NCI-H510A treated with DMSO at 0.1 percent for 48 hours (cell line): ENCODE measurements around the gene ARG1.
"Not testable (repeated sequence)": the region's sequence is repeated elsewhere in the genome, so short reads cannot be mapped to it uniquely, and the experiment has no call there.

Experiments
- DNase-seq: peaks from one replicate; lab custom pipeline; 2025; lab: John Stamatoyannopoulos, UW

The ARG1 gene

DNA sequence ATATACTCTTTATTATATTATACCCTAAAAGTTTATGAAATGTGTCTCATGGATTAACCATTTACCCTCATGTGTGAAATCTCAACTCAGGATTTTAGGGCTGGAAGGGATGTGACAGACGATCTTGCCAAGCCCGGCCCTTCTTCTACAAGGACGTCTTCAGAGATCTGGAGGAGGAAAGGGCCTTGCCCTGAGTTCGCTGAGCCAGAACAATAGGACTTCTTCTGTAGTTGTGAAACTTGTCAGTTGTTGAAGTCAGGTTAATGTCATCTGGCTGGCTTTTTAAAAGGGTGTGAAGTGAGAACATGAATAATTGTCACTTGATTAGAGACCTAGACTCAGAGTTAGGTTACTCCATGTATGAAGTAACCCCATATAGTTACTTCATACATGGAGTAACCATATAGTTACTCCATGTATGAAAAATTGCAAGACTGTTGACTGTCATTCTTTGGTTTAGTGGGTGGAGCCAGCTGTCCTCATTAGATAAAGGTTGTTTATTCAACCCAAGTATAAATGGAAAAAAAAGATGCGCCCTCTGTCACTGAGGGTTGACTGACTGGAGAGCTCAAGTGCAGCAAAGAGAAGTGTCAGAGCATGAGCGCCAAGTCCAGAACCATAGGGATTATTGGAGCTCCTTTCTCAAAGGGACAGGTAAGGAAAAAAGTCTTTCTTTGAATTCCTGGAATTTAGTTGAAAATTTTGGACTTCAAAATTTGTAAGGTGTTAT, at the start of gene ARG1:
Gene ARG1 (plus strand): TSS at position 541 of the 730 bp plus-strand sequence. CDS start 57 bp downstream, at position 598.
- DNase-seq: no peak

DNA sequence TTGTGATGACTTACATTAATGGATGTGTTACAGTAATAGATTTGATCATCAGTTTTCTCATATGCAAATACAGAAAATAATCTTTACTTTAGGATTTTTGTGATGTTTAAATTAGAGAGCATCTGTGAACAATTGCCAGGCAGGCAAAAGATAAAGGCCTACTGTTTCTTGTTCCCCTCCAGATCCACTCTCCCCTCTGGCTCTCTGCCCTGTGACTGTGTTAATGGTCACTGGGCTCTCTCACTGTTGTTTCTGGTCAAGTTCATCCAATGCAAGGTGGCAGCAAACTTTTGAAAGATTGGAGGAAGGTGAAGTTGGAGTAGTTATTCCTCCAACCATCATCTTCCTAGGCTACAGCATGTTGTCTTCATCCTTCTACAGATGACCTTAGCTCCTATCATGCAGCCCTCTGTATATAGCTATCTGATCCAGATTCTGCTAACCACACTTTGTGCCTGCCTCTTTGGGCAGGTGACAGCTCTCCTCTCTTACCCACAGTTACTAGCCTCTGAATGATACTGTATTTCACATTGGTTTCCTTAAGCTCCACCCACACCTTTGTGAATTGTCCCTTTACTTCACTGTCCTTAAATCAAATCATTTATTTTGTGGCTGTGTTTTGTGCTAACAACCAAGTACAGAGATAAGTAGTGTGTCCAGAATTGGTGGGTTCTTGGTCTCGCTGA, 48.9 kb upstream of the ARG1 start:
- DNase-seq: no peak

DNA sequence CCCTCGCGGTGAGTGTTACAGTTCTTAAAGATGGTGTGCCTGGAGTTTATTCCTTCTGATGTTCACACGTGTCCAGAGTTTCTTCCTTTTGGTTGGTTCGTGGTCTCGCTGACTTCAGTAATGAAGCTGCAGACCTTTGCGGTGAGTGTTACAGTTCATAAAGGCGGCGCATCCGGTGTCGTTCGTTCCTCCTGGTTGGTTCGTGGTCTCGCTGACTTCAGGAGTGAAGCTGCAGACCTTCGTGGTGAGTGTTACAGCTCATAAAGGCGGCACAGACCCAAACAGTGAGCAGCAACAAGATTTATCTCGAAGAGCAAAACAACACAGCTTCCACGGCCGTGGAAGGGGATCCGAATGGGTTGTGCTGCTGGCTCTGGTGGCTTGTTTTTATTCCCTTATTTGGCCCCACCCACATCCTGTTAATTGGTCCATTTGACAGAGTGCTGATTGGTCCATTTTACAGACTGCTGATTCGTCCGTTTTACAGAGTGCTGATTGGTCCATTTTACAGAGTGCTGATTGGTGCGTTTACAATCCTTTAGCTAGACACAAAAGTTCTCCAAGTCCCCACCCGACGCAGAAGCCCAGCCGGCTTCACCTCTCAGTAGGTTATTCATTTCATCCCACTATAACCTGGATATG, 48.2 kb upstream of the ARG1 start:
- DNase-seq: no peak

DNA sequence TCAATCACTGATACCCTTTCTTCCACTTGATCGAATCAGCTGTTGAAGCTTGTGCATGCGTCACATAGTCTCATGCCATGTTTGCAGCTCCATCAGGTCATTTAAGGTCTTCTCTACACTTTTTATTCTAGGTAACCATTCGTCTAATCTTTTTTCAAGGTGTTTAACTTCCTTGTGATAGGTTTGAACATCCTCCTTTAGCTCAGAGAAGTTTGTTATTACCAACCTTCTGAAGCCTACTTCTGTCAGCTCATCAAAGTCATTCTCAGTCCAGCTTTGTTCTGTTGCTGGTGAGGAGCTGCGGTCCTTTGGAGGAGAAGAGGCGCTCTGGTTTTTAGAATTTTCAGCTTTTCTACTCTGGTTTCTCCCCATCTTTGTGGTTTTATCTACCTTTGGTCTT, 42.1 kb upstream of the ARG1 start:
- DNase-seq: not testable (repeated sequence)

DNA sequence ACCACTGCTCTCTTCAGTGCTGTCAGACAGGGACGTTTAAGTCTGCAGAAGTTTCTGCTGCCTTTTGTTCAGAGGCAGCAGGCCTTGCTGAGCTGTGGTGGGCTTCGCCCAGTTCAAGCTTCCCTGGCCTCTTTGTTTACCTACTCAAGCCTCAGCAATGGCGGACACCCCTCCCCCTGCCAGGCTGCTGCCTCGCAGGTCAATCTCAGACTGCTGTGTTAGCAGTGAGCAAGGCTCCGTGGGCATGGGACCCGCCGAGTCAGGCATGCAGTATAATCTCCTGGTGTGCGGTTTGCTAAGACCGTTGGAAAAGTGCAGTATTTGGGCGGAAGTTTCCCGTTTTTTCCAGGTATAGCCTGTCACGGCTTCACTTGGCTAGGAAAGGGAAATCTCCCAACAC, 41.3 kb upstream of the ARG1 start:
- not testable (repeated sequence) for DNase-seq

DNA sequence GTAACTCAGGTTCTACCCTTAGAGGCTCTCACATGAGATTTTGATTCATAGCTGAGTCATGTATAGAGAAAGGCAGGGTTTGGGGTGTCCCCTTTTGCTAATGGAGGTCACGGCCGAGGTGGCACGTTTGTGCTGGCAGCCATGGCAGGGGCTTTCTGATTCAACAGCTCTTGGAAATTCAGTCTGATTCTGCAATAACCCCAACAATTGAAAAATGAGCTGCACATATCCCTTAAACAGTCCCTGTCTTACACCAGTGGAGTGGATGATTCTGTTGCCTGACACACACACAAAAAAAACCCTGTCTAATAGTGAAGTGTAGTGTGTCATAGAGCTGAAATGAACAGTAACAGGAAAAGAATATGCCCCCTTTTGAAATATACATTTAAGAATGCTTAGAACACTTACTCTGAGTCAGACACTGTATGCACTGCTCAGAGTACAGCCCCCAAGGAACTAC, 40.4 kb upstream of the ARG1 start:
- DNase-seq: no peak

DNA sequence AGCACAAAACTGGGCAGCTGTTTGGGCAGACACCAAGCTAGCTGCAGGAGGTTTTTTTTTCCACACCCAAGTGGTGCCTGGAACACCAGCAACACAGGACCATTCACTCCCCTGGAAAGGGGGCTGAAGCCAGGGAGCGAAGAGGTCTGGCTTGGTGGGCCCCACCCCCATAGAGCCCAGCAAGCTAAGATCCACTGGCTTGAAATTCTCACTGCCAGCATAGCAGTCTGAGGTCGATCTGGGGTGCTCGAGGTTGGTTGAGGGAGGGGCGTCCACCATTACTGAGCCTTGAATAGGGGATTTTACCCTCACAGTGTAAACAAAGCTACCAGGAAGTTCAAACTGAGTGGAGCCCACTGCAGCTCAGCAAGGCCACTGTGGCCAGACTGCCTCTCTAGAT, 34.4 kb upstream of the ARG1 start:
- DNase-seq: not testable (repeated sequence)

DNA sequence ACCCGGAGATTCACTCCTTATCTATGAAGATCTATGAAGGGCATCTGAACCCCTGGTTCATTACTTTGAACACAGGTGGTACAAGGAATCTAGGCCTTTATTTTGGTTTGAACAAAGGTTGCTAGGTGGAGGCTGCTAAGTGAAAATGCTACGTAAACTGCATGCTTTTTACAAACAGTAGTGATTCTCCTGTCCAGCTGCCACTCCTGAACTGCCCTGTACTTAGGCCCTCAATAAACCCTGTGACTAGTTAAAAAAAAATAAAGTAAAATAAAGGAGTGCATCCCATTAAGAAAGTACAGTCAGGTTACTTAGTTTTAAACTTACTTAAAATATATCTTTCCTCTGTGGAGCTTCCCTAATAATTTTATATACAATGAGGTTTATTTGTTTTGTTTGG, 27.7 kb upstream of the ARG1 start:
- DNase-seq: no peak

DNA sequence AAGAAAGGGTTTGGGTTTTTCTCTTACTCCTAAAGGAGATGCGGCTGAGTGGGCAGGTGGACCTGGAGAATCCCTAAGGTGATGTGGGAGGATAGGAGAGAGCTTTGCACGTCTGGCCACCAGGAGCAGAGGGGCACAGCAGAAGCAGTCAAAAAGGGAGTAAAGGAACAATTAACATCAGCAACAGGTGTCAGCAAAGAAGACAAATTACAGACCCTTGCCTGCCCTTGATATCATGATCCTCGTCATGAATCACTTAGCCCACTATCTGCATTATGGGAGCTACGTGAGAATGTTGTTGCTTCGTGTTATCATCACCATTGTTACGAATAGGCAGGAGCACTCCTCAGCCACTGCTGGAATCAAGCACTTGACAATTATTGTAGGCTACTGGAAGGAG, 25.5 kb upstream of the ARG1 start:
- DNase-seq: no peak

DNA sequence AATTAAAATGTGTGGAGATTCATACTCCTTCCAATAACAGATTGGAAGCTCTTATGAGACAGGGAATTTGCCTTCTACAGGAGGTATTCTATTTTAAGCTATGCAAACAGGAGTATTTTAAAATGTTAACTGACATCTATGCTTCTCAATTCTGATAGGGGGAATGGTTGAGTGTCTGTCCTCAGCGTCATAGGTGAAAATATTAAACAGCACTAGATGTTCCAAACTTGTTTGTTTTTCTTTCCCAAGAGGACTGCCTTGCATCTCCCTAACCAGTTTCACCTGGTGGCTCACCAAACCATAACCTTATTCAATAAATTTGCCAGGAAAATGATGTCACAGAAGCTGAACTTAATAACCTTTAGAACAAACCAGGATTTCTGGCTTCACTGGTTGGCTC, 24.6 kb upstream of the ARG1 start:
- no peak for DNase-seq

DNA sequence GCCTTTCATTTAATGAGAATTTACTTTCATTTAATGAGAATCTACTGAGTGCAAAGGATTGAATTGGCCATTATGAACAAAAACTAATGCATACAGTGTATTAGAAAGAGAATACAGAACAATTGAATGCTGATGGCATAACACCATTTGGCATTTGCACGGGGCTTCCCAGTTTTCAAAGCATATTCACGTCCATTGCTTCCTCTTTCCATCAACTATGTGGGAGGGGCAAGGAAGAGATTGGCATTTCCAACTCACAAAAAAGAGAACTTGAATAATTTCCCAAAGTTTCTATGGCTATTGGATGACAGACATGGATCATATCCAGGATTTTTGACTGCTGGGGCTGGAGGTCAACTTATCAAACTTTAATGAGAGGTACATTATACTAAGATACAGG, 23.2 kb upstream of the ARG1 start:
- DNase-seq: no peak

DNA sequence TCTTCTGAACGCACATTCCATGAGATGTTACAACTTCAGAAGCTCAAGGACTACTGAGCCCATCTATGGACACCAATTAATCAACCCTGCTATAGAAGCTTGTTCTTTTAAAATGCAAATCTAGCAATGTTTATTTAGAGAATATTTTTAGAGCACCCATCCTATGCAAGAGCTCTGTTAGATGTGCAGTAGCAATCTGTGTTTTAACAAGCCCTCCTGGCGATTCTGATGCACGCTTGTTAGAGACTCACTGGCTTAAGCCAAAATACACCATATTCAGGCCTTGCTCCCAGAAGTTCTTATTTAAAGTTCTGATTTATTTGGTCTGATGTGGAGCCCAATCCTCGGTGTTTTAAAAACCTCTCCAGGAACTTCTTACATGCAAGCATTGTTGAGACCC, 21.1 kb upstream of the ARG1 start:
- DNase-seq: no peak

DNA sequence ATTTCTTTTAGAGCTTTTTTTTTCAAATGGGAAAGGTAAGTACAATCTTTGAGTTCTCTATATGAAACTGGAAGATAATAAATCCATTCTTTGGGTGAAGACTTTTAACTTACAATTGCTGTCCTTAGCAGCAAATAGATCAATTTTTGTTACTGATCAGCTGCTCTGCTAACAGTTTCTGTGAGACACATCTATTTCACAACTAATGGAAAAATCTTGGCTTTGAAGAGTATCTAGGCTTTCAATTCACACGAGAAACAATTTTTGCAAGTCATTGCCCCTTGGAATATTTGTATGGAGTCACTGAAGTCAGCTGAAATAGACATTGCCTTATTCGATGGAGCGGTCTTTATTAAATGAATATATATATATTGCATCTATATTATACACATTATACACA, 20.5 kb upstream of the ARG1 start:
- DNase-seq: no peak

DNA sequence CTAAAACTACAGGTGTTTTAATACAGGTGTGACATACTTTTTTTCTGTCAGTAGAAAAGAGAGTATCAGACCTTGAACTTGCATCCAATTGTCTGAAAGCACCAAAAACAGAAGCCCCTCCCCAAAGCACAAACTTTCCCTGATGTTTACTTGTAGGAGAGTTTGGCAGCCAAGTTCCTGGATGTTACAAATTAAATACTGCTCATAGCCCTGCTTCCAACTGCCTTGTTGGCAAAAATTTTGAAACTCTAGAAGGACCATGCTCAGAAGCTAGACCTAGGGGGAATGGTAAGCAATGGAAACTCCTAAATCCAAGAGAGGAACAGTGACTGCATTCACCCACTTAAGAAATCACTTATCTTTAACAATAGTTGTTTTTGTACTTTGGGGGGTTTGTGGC, 17.0 kb upstream of the ARG1 start:
- DNase-seq: no peak

DNA sequence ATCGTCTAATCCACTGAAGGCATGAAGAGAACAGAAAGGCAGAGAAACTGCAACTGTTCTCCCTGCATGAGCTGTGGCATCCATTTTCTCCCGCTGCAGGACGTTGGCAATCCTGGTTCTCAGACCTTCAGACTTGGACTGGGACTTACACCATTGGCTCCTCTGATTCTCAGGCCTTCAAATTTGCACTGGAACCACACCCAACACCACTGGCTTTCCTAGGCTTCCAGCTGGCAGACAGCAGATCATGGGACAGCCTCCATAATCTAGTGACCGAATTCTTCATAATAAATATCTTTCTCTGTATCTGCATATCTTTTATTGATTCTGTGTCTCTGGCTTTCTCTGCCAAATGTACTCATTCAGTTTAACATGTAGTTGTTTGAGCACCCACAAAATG, 14.1 kb upstream of the ARG1 start:
- DNase-seq: no peak

DNA sequence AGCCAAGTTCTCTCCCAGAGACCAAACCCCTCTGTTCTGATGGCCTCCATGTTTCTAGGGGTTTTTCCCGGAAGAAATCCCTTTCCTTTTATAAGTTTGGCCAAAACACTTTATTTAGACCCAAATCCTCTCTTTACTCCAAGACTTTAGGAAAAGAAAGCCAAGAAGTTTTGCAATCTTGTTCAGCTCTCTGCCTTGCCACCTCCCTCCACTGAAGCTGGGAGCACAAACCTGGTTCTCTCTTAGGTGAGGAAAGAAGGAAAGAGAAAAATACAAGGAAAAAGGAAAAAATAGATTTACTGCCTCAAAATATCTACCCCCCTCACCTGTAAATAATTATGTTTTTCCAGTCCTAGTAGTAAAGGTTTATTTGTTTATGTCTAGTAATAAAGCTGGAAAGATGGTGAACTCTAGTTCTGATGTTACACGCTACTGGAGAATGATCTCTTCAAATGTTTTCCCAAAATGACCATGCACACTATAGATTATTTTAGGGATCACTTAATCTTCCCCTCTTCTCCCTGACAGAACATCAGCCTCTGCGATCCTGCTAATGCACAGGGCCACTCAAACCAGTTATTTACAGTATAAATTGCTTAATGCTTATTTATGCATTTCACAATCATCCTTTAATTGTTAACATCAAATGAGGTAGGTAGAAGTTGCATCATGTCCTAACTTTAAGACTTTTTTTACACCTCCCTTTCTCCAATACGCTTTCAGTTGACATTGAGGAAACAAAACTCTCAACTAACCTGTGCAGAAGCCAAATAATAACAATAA, 10.9 kb upstream of the ARG1 start:
- DNase-seq: no peak

DNA sequence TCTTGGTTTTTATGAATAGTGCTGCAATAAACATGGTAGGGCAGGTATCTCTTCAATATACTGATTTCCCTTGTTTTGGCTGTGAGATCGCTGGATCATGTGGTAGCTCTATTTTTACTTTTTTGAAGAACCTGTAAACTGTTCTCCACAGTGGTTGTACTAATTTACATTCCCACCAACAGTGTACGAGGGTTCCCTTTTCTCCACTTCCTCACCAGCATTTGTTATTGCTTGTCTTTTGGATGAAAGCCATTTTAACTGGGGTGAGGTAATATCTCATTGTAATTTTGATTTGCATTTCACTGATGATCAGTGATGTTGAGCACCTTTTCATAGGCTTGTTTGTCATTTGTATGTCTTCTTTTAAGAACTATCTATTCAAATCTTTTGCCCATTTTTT, 8.0 kb upstream of the ARG1 start:
- no peak for DNase-seq

DNA sequence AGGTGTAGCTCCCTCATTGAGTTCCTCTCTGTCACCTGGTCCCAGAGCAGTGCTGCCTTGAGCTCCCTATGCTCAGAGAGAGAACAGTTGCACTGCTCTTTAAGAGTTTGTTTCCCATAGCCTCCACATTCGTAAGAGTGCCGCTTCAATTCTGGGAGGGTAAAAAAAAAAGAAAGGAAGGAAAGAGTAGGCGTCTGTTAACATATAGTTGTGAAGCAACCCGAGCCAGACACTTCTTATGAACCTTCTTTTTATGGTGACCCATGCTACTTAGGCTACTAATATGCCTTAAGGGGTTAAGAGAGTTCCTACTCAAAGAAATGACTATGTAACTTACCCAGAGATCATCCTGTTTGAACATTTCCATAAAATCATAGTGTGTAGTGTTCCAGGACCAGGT, 4.3 kb upstream of the ARG1 start:
- DNase-seq: no peak

DNA sequence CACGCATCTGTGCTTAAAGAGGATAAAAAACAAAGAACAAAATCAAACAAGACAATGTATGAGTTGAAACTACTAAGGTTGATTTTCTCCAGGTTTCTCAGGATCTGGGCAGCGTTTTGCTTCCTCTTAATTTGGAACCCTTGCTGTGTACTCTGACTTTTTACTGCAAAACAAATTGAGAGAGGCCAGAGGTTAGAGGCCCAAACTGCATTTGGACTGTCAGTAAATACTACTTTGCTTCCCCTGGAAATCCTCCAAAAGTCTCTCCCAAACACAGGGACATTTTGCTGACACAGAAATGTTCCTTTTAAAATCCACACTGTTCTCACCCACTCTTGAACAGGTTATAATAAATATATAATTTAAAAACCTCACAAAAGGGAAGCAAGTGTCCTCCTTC, 1.1 kb downstream of the ARG1 start:
- DNase-seq: no peak

DNA sequence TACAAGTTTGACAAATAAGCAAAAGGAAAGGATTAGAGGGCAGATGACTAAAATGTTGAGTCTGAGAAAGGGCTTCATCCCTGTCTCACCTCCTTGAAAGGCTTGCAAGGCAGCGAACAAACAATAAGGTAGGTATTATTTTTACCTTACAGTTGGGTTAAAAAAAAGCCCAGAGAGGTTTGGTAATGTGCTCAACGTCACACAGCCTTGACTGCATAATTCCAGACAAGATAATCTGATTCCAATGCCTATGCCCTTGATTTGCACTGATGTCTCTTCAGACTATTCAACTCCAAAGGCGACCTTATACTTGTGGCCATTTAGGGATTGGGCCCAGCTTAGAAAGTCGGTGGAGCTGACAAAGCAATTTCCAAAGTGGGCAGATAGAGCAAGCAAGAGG, 1.7 kb downstream of the ARG1 start:
- no peak for DNase-seq

DNA sequence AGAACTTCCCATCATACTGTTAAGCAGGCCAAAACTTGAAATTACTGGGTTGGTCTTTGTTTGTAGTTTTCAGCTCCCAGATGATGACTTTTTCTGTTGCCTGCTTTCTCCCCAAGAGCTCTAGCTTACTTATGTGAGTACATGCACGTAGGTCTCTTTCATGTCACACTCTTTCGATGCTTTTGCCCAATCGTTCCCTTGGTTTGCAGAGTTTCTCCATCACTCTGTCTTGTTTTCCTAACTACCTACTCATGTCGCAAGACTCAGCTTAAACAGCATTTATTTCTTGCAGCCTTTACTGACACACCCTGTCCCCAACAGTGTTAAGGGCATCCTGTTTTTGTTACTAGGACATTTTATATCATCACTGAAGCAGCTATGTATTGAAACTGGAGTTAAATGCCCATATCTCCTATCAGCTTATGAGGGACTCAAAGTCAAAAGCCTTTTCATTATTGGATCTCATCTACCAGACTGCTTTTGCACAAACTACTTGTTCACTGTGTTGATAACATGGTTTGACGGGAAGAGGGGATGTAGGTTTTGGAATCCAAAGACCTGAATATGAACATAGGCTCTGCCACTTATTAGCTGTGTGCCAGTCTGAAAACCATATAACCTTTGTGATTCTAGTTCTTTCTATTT, 2.9 kb downstream of the ARG1 start:
- no peak for DNase-seq

DNA sequence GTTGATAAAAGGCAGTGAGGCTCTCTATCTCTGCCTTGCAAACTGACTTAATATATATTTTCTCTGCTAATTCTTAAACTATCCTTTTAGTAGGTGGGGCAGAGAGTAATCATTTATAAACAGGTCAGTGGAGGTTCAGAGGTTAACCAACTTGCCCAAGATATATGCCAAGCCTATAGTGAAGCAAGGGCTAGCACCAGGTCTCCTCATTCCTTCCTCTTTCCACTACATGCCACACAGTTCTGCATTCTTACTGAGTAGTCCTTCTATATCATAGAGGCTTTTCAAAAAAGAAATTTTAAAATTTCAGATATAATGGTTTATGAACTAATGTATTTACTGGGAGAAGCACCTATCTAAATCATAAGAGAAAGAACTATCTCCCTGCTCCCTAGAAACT, 8.5 kb downstream of the ARG1 start:
- no peak for DNase-seq
